ENCODE data around the gene UBR1. TPM values are rescaled to one million over a fixed set of nuclear protein-coding genes. Genes with fewer than 3 reads are reported as not detected.

The UBR1 gene
- total RNA-seq, 1 donor from 2014 or later = 39.1 TPM

DNA sequence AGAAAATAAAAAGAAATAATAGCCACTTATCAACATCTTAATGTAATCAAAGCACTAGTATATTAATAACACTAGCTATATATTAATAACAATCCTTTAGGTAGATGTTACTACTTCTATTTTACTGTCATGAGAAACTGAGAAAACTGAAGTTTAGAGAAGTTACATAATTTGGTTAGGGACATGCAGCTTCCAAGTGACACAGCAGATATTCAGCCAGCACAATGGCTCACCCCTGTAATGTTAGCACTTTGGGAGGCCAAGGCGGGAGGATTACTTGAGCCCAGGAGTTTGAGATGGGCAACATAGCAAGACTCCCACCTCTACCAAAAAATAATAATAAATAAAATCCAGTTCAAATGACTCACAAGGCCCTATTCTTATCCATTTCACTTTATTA lies 1.9 kb upstream of the UBR1 start:
- Mint-ChIP-seq H3K27me3 (peaks cover 7% of the 10 kb centered on the region), H3K4me3 (ENCODE audit: low read depth) (no peak overlapping the region), H3K9me3 (ENCODE audit: low read depth) (no peaks in the 10 kb centered on the region), H3K27ac (no peak overlapping the region), H3K4me1 (ENCODE audit: low read depth) (peaks cover 12% of the 10 kb centered on the region), H3K36me3 (ENCODE audit: insufficient read depth) (peaks cover under 1% of the 10 kb centered on the region)
- TF ChIP-seq, protein P1, sequence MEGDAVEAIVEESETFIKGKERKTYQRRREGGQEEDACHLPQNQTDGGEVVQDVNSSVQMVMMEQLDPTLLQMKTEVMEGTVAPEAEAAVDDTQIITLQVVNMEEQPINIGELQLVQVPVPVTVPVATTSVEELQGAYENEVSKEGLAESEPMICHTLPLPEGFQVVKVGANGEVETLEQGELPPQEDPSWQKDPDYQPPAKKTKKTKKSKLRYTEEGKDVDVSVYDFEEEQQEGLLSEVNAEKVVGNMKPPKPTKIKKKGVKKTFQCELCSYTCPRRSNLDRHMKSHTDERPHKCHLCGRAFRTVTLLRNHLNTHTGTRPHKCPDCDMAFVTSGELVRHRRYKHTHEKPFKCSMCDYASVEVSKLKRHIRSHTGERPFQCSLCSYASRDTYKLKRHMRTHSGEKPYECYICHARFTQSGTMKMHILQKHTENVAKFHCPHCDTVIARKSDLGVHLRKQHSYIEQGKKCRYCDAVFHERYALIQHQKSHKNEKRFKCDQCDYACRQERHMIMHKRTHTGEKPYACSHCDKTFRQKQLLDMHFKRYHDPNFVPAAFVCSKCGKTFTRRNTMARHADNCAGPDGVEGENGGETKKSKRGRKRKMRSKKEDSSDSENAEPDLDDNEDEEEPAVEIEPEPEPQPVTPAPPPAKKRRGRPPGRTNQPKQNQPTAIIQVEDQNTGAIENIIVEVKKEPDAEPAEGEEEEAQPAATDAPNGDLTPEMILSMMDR (IDR thresholded peaks at IDR 0.05; ENCODE audit: unreplicated experiment) = no peak
- DNase-seq (ENCODE audit: low spot score, unreplicated experiment) = no peak

DNA sequence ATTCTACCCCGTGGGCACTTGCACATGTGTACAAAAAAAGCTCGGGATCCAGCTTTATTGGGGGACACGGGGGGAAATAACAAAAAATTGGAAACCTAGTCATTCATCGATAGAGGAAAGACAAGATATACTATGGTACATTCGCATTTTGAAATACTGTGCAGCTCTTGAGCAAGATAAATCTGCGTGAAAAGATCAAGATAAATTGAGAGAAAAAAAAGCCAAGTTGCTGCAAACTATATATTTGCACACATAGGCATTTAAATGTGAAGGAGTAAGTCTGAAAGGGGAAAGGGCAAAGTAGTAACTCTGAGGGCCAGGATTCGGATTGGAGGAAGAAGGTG lies 620 bp upstream of the UBR1 start:
- H3K9me3 Mint-ChIP-seq (ENCODE audit: low read depth) = no peaks in the 10 kb centered on the region
- H3K27me3 Mint-ChIP-seq = peaks cover 7% of the 10 kb centered on the region
- DNase-seq (ENCODE audit: low spot score, unreplicated experiment) = no peak
- TF ChIP-seq, protein P1 (IDR thresholded peaks at IDR 0.05; ENCODE audit: unreplicated experiment) = no peak
- peak overlapping the region; percentile 93 for H3K4me3 Mint-ChIP-seq (ENCODE audit: low read depth)
- H3K27ac Mint-ChIP-seq = peak overlapping the region; percentile 98
- peaks cover 8% of the 10 kb centered on the region for H3K36me3 Mint-ChIP-seq (ENCODE audit: insufficient read depth)
- H3K4me1 Mint-ChIP-seq (ENCODE audit: low read depth) = peaks cover 12% of the 10 kb centered on the region

DNA sequence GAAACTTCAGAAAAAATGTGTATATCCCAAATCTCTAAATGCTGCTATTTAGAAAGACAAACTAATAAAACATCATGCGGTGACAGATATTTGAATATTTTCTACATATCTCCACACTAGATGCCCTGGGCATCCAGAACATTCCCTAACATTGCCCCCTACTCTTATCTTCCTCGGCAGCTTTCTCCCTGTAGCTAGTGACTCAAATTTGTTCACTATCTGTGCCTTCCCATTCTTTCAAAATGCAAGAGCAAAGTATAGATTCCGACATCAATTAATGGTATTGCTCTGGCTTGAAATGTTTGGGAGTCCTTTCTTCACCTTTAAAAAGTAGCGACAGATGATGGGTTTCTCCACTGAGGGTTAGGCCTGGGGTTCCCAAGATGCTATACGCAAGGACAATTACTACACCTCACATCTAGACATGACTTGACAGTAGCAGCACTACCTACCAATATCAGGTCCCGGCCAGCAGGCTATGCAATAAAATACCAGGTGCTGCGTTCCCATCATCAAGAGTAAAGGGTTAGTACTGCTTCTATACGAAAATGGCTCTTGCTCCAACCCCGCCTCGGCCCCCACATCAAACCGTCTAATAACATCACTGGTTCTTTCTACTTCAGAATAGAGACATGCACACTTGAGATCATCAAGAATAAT lies 631 bp downstream of the UBR1 start:
- H3K36me3 Mint-ChIP-seq (ENCODE audit: insufficient read depth) = peaks cover 20% of the 10 kb centered on the region
- no peaks in the 10 kb centered on the region for H3K9me3 Mint-ChIP-seq (ENCODE audit: low read depth)
- H3K4me3 Mint-ChIP-seq (ENCODE audit: low read depth) = peak overlapping the region; percentile 93
- H3K4me1 Mint-ChIP-seq (ENCODE audit: low read depth) = peaks cover 14% of the 10 kb centered on the region
- H3K27me3 Mint-ChIP-seq = peaks cover 7% of the 10 kb centered on the region
- TF ChIP-seq, protein P1 (IDR thresholded peaks at IDR 0.05; ENCODE audit: unreplicated experiment) = no peak
- H3K27ac Mint-ChIP-seq = peak overlapping the region; percentile 98
- DNase-seq (ENCODE audit: low spot score, unreplicated experiment) = no peak

DNA sequence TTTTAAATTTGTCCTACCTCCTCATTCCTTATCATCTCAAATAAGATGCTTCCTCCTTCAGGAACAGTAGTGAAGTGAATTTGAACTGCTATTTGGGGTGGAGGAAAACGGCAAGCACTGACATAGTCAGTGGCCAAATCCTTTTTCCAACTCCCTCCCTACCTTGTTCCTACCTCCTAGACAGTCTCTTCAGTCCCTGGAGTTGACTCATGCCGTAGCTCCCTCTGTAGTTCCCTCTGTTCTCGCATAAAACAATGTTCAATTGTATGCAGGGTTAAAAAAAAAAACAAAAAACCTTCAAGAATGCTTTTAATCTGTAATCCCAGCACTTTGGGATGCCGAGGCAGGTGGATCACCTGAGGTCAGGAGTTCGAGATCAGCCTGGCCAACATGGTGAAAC lies 1.4 kb downstream of the UBR1 start:
- H3K4me3 Mint-ChIP-seq (ENCODE audit: low read depth) = peak overlapping the region; percentile 51
- H3K36me3 Mint-ChIP-seq (ENCODE audit: insufficient read depth) = peaks cover 22% of the 10 kb centered on the region
- TF ChIP-seq, protein P1 (IDR thresholded peaks at IDR 0.05; ENCODE audit: unreplicated experiment) = no peak
- peaks cover 14% of the 10 kb centered on the region for H3K4me1 Mint-ChIP-seq (ENCODE audit: low read depth)
- no peaks in the 10 kb centered on the region for H3K9me3 Mint-ChIP-seq (ENCODE audit: low read depth)
- no peak for DNase-seq (ENCODE audit: low spot score, unreplicated experiment)
- peaks cover 7% of the 10 kb centered on the region for H3K27me3 Mint-ChIP-seq
- peak overlapping the region; percentile 23 for H3K27ac Mint-ChIP-seq

DNA sequence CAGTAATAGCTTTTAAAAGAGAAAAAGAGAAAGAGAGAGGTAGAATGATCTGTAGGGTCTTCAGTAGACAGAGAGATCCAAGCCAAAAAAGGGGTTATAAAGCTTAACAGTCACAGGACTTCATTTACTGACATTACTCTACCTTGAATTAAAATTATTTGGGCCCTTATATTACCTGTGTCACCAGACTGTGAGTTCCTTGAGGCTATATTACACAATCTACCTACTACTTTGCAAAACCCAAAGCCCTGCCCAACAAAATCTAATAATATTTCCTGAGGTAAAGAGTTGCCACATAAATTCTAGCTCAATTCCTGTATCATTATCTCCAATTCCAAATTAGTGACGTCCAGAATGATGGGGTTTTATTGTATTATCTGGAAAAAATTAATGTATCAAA lies 1.9 kb downstream of the UBR1 start:
- H3K27me3 Mint-ChIP-seq = peaks cover 6% of the 10 kb centered on the region
- H3K36me3 Mint-ChIP-seq (ENCODE audit: insufficient read depth) = peaks cover 22% of the 10 kb centered on the region
- no peaks in the 10 kb centered on the region for H3K9me3 Mint-ChIP-seq (ENCODE audit: low read depth)
- no peak overlapping the region for H3K27ac Mint-ChIP-seq
- H3K4me1 Mint-ChIP-seq (ENCODE audit: low read depth) = peaks cover 14% of the 10 kb centered on the region
- no peak for DNase-seq (ENCODE audit: low spot score, unreplicated experiment)
- TF ChIP-seq, protein P1 (IDR thresholded peaks at IDR 0.05; ENCODE audit: unreplicated experiment) = no peak
- peak overlapping the region; percentile 51 for H3K4me3 Mint-ChIP-seq (ENCODE audit: low read depth)
